H1 (cell line): ENCODE data around the gene CHRNA5. TPM values are rescaled to one million over a fixed set of nuclear protein-coding genes. Genes with fewer than 3 reads are reported as not detected.

Experiments
- CTCF ChIA-PET: fragments of 300-600 bp; sonication (Branson Sonifier 250); formaldehyde crosslinking; loops from one replicate; lab custom pipeline; 2021; ENCODE audit not compliant: partially characterized antibody; lab: Charles Lee
- POLR2A ChIA-PET: fragments of 300-600 bp; sonication (Branson Sonifier 250); formaldehyde crosslinking; loops from one replicate; lab custom pipeline; 2021; ENCODE audit warnings: inconsistent platforms; ENCODE audit not compliant: partially characterized antibody; lab: Charles Lee
- DNase-seq, 2 experiments: peaks; one replicate each; pipeline versions ENCODE4 v3.0.0 to v3.0.0-alpha.2; 2010 to 2022; ENCODE audit warnings: low spot score in 2 of 2, low read depth in 1 of 2, mixed read lengths in 1 of 2
- FAIRE-seq: peaks from 2 replicates; lab custom pipeline; 2011; peaks lifted over from hg19 to GRCh38; lab: Jason Lieb, UNC
- H2AFZ ChIP-seq: 2 replicates; pipeline ENCODE4 v1.8.1; 2012; ENCODE audit warnings: low read length, inconsistent platforms
- H2AK5ac ChIP-seq: 2 replicates; pipeline ENCODE4 v1.6.1; 2013; ENCODE audit warnings: low read depth, low read length
- H2BK120ac ChIP-seq: replicated peaks from 2 replicates; pipeline ENCODE3; 2013; ENCODE audit warnings: low read depth, low read length, inconsistent platforms
- H2BK12ac ChIP-seq: 2 replicates; pipeline ENCODE4 v1.6.1; 2013; ENCODE audit warnings: low read depth, low read length
- H2BK15ac ChIP-seq: 2 replicates; pipeline ENCODE4 v1.6.1; 2013; ENCODE audit warnings: low read length
- H2BK20ac ChIP-seq: 2 replicates; pipeline ENCODE4 v1.6.1; 2013; ENCODE audit warnings: low read length
- H2BK5ac ChIP-seq: 2 replicates; pipeline ENCODE4 v1.6.1; 2013; ENCODE audit warnings: low read depth, low read length
- H3K14ac ChIP-seq: 2 replicates; pipeline ENCODE4 v1.6.1; 2013; ENCODE audit warnings: inconsistent platforms; ENCODE audit not compliant: insufficient read length
- H3K18ac ChIP-seq: 2 replicates; pipeline ENCODE4 v1.6.1; 2013; ENCODE audit warnings: low read length; ENCODE audit errors: extremely low read depth
- H3K23ac ChIP-seq: 2 replicates; pipeline ENCODE4 v1.6.1; 2013; ENCODE audit warnings: inconsistent platforms; ENCODE audit not compliant: insufficient read length
- H3K23me2 ChIP-seq: 2 replicates; pipeline ENCODE4 v1.6.1; 2013; ENCODE audit warnings: low read depth, low read length
- H3K27ac ChIP-seq: 2 replicates; pipeline ENCODE4 v1.6.1; 2011; ENCODE audit warnings: low read depth, low read length, inconsistent platforms
- H3K27me3 ChIP-seq, 4 experiments: replicated peaks in 1 of 4; 1 replicate in 1 of 4; 2 replicates in 3 of 4; pipeline versions ENCODE4 v1.6.1 to v1.8.1; 2011 to 2013; ENCODE audit warnings: low read length in 3 of 4, mild to moderate bottlenecking in 3 of 4, inconsistent platforms in 2 of 4, mixed read lengths in 2 of 4, moderate library complexity in 1 of 4; ENCODE audit not compliant: control insufficient read depth in 3 of 4, insufficient read depth in 3 of 4; ENCODE audit errors: extremely low read depth in 1 of 4
- H3K36me3 ChIP-seq, 4 experiments: 2 replicates each; pipeline versions ENCODE4 v1.6.1 to v1.8.1; 2011 to 2013; ENCODE audit warnings: mild to moderate bottlenecking in 4 of 4, low read length in 3 of 4, moderate library complexity in 2 of 4, control low read depth in 1 of 4, inconsistent platforms in 1 of 4; ENCODE audit not compliant: insufficient read depth in 4 of 4, control insufficient read depth in 2 of 4
- H3K4ac ChIP-seq: replicated peaks from 2 replicates; pipeline ENCODE3; 2013; ENCODE audit warnings: low read length, low read depth, mixed read lengths, inconsistent platforms; ENCODE audit not compliant: insufficient read length
- H3K4me1 ChIP-seq, 4 experiments: replicated peaks in 1 of 4; 1 replicate in 1 of 4; 2 replicates in 3 of 4; pipeline versions ENCODE4 v1.6.1 to v1.8.1; 2011 to 2013; ENCODE audit warnings: low read length in 3 of 4, inconsistent platforms in 2 of 4, mixed read lengths in 1 of 4; ENCODE audit not compliant: insufficient read depth in 4 of 4, control insufficient read depth in 3 of 4
- H3K4me2 ChIP-seq, 2 experiments: 2 replicates each; pipeline versions ENCODE4 v1.6.1 to v1.8.1; 2011 to 2013; ENCODE audit warnings: low read depth in 2 of 2, low read length in 2 of 2, control low read depth in 1 of 2, inconsistent platforms in 1 of 2, mild to moderate bottlenecking in 1 of 2; ENCODE audit not compliant: insufficient read depth in 1 of 2
- H3K4me3 ChIP-seq, 4 experiments: fragments of 200-600, 300-600 bp in 1 of 4; sonication (generic), shearing (Covaris generic), sonication (Bioruptor Twin) in 1 of 4; 2 replicates each; pipeline versions ENCODE4 v1.5.1 to v1.8.1; 2011 to 2016; ENCODE audit warnings: low read length in 4 of 4, low read depth in 3 of 4, control low read depth in 2 of 4, inconsistent platforms in 2 of 4, mild to moderate bottlenecking in 2 of 4, mixed read lengths in 1 of 4, moderate library complexity in 1 of 4; ENCODE audit not compliant: insufficient read depth in 2 of 4; ENCODE audit errors: extremely low read depth in 1 of 4
- H3K56ac ChIP-seq: replicated peaks from 2 replicates; pipeline ENCODE3; 2013; ENCODE audit warnings: low read depth, mild to moderate bottlenecking, mixed read lengths, low read length, inconsistent platforms; ENCODE audit not compliant: insufficient read length
- H3K79me1 ChIP-seq: 2 replicates; pipeline ENCODE4 v1.6.1; 2013; ENCODE audit warnings: low read depth, low read length, control low read depth
- H3K79me2 ChIP-seq, 2 experiments: 2 replicates each; pipeline versions ENCODE4 v1.6.1 to v1.8.1; 2012 to 2013; ENCODE audit warnings: low read length in 2 of 2, mild to moderate bottlenecking in 2 of 2, inconsistent platforms in 1 of 2; ENCODE audit not compliant: insufficient read depth in 2 of 2, control insufficient read depth in 1 of 2
- H3K9ac ChIP-seq, 4 experiments: replicated peaks in 1 of 4; 1 replicate in 1 of 4; 2 replicates in 3 of 4; pipeline versions ENCODE4 v1.6.1 to v1.8.1; 2011 to 2013; ENCODE audit warnings: low read depth in 3 of 4, low read length in 3 of 4, control low read depth in 2 of 4, mild to moderate bottlenecking in 2 of 4, moderate library complexity in 2 of 4, inconsistent platforms in 1 of 4; ENCODE audit errors: extremely low read depth in 1 of 4
- H3K9me3 ChIP-seq, 2 experiments: 2 replicates each; pipeline versions ENCODE4 v1.6.1 to v1.8.1; 2012 to 2013; ENCODE audit warnings: mild to moderate bottlenecking in 2 of 2, moderate library complexity in 2 of 2, control low read depth in 1 of 2, inconsistent platforms in 1 of 2, low read depth in 1 of 2, low read length in 1 of 2, mixed read lengths in 1 of 2; ENCODE audit not compliant: insufficient read depth in 2 of 2
- H4K20me1 ChIP-seq, 2 experiments: replicated peaks in 1 of 2; 2 replicates each; pipeline versions ENCODE3 to v1.8.1; 2011 to 2013; ENCODE audit warnings: inconsistent platforms in 2 of 2, low read length in 2 of 2, mild to moderate bottlenecking in 1 of 2; ENCODE audit not compliant: insufficient read depth in 2 of 2, control insufficient read depth in 1 of 2
- H4K5ac ChIP-seq: 2 replicates; pipeline ENCODE4 v1.6.1; 2013; ENCODE audit warnings: low read length, low read depth, mixed read lengths, inconsistent platforms; ENCODE audit not compliant: insufficient read length
- H4K8ac ChIP-seq: 2 replicates; pipeline ENCODE4 v1.8.0; 2013; ENCODE audit warnings: mild to moderate bottlenecking, moderate library complexity, low read length, inconsistent platforms; ENCODE audit not compliant: insufficient read depth; ENCODE audit errors: extremely low read depth
- H4K91ac ChIP-seq: replicated peaks from 2 replicates; pipeline ENCODE3; 2013; ENCODE audit warnings: low read length, mixed read lengths, inconsistent platforms; ENCODE audit not compliant: insufficient read length
- ASH2L ChIP-seq: fragments of 200-600, 300-600 bp; sonication (generic); IDR thresholded peaks from one replicate; pipeline ENCODE4 v1.7.1; 2017; ENCODE audit warnings: low read length
- TAF7 ChIP-seq: optimal IDR thresholded peaks from 2 replicates; pipeline ENCODE3; 2011; ENCODE audit warnings: low read depth, mild to moderate bottlenecking, inconsistent platforms, low read length, moderate library complexity, borderline replicate concordance
- WGBS, 2 experiments: shearing (Covaris generic) in 1 of 2; methylation state at CpG; one replicate each; pipeline versions ENCODE4 v1.1.6 to v1.1.7; 2013 to 2015; ENCODE audit warnings: low lambda C conversion rate in 2 of 2, mixed read lengths in 2 of 2, inconsistent platforms in 1 of 2, low coverage in 1 of 2, missing lambda C conversion rate in 1 of 2; ENCODE audit not compliant: insufficient replicate concordance in 2 of 2, insufficient coverage in 1 of 2, insufficient read length in 1 of 2; ENCODE audit errors: extremely low coverage in 1 of 2, missing lambda C conversion rate in 1 of 2; 5-methylcytosine and 5-hydroxymethylcytosine counted together
- polyA plus RNA-seq, 7 experiments: library from polyadenylated mRNA; depleted of rRNA in 3 of 7; stranded (reverse) in 5 of 7; unstranded in 2 of 7; fragments of >200 nt in 5 of 7; fragments of 200-250 nt in 2 of 7; gene quantifications; 1 replicate in 5 of 7; 2 replicates in 1 of 7; 4 replicates in 1 of 7; pipeline versions ENCODE4 v1.2.1 to v1.2.3, GENCODE V29; 2011 to 2013; ENCODE audit warnings: missing spikeins in 2 of 7, mixed read lengths in 2 of 7
- total RNA-seq: library from RNA; stranded (reverse); fragmentation: NEBNext Ultra II Directional; extraction: Animal tissue kit (Norgen Biotek cat#: 25700); gene quantifications from 2 replicates; pipeline ENCODE4 v1.2.1, GENCODE V29; 2021

Gene CHRNA5
- total and polyA plus RNA-seq, 2 of the 8 experiments (the other 6 are each of a cell fraction or from before 2014, with no cell fraction given) = 13.5 to 31.4 TPM

DNA sequence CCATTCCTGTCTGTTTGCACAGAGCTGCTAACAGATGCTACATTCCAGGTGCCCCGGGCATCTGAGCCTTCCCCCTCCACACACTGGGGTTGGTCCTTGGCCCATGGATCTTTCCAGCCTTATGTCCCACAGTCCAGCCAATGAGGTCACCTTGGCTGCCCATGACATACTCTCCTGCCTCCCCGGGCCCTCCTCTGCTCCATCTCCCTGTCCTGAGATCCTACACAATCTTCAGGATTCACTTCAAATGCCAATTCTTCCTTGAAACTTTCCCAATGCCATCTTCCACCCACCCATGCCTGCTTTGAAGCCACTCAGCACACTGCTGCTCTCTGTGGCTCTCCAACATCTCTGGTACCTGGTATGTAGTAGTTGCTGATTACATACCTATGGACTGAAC is 51.2 kb downstream of the CHRNA5 start:
- no peak overlapping the region for H4K5ac ChIP-seq
- H2BK120ac ChIP-seq = no peak overlapping the region
- POLR2A ChIA-PET = no interaction called here

More for the DNA sequence above, 51.2 kb downstream of the CHRNA5 start:
- Histone ChIP-seq H2BK15ac (no peak overlapping the region), H3K23ac (no peak overlapping the region), H3K79me1 (no peaks in the 10 kb centered on the region), H4K8ac (no peak overlapping the region), H3K27ac (no peak overlapping the region), H3K9ac (no peak overlapping the region), H3K18ac (no peak overlapping the region), H4K20me1 (no peaks in the 10 kb centered on the region), H3K9me3 (no peaks in the 10 kb centered on the region), H2AFZ (no peak overlapping the region), H4K91ac (no peak overlapping the region), H3K27me3 (peaks cover 1 to 29% (median 27%) of the 10 kb centered on the region in 4 experiments), H3K36me3 (no peaks in the 10 kb centered on the region), H2BK12ac (no peak overlapping the region), H3K56ac (no peak overlapping the region), H2BK20ac (no peak overlapping the region), H3K4ac (no peak overlapping the region), H3K4me3 (no peak overlapping the region), H3K23me2 (peaks cover 14% of the 10 kb centered on the region; the same call in 1 of the 2 replicates), H3K79me2 (no peaks in the 10 kb centered on the region), H2BK5ac (no peak overlapping the region), H3K4me1 (peaks cover 0 to 7% (median 2%) of the 10 kb centered on the region in 4 experiments; a peak in 6 of 7 replicates), H3K14ac (no peak overlapping the region), H3K4me2 (no peak overlapping the region), H2AK5ac (no peak overlapping the region)
- TF ChIP-seq ASH2L = no peak
- no peak for TF ChIP-seq TAF7
- DNase-seq (peak in 1 of 2 experiments; percentile 28), FAIRE-seq (no peak)
- CTCF ChIA-PET = interaction anchor here (0.8 to 7.6 kb wide), 5 partner anchors 8 to 124 kb away, joined by 3 to 81 read pairs (median 3); no protein-coding TSS in a partner anchor
- 75% methylated on average over 2 of the region's 2 CpGs; no CpG with 5 or more reads in 1 of the 2 experiments for WGBS, 2 experiments
